Esophagus squamous epithelium (tissue), 5 donors: ENCODE data around the gene UIMC1. TPM values are rescaled to one million over a fixed set of nuclear protein-coding genes. Genes with fewer than 3 reads are reported as not detected.
"Not testable (repeated sequence)": the region's sequence is repeated elsewhere in the genome, so short reads cannot be mapped to it uniquely, and the experiment has no call there.

ENCODE experiments used
- DNase-seq: peaks from one replicate; lab custom pipeline; 2025; lab: John Stamatoyannopoulos, UW
- H3K27ac ChIP-seq, 4 donors: fragments of 200-600 bp; sonication (generic); one replicate each; pipeline ENCODE4 v1.5.1; 2016 to 2019; ENCODE audit warnings: mild to moderate bottlenecking in 1 of 4
- H3K27me3 ChIP-seq, 4 donors: fragments of 200-600 bp; sonication (generic); 1 replicate in 3 of 4; 2 replicates in 1 of 4; pipeline versions ENCODE4 v1.5.1 to v1.6.0; 2017 to 2021; ENCODE audit warnings: antibody characterized with exemption in 1 of 4
- H3K36me3 ChIP-seq, 3 donors: fragments of 200-600 bp; sonication (generic); one replicate each; pipeline ENCODE4 v1.5.1; 2016 to 2019
- H3K4me1 ChIP-seq, 3 donors: fragments of 200-600 bp; sonication (generic); one replicate each; pipeline ENCODE4 v1.5.1; 2017 to 2019
- H3K4me3 ChIP-seq, 4 donors: fragments of 200-600 bp; sonication (generic); 1 replicate in 3 of 4; 2 replicates in 1 of 4; pipeline ENCODE4 v1.5.1; 2016 to 2019; ENCODE audit warnings: mild to moderate bottlenecking in 2 of 4, moderate library complexity in 1 of 4
- H3K9me3 ChIP-seq, 3 donors: fragments of 200-600 bp; sonication (generic); one replicate each; pipeline ENCODE4 v1.5.1; 2016 to 2019
- POLR2A ChIP-seq, 4 donors: fragments of 450-650 bp; IDR thresholded peaks; one replicate each; pipeline ENCODE4 v1.6.1; 2017; ENCODE audit warnings: antibody characterized with exemption in 4 of 4, mild to moderate bottlenecking in 4 of 4, moderate library complexity in 3 of 4
- WGBS, 2 donors: methylation state at CpG; one replicate each; pipeline ENCODE4 v1.1.5; 2018; 5-methylcytosine and 5-hydroxymethylcytosine counted together
- intact Hi-C: fragments of 100-400 bp; cut with DNase I; formaldehyde crosslinking; loops from one replicate; pipeline ENCODE4 v1.15.0; 2022
- total RNA-seq, 4 donors: library from RNA; depleted of rRNA; stranded (reverse); fragments of >200 nt; gene quantifications; one replicate each; pipeline ENCODE4 v1.1.0, GENCODE V29; 2016
- TF ChIP-seq, protein P1 (sequence below), 6 experiments: fragments of 450-650 bp in 4 of 6; fragments of 200-600 bp in 2 of 6; sonication (generic) in 2 of 6; IDR thresholded peaks; one replicate each; pipeline ENCODE4 v1.5.1; 2016 to 2019; ENCODE audit warnings: antibody characterized with exemption in 6 of 6, mild to moderate bottlenecking in 4 of 6, moderate library complexity in 4 of 6
- donor health status: DM: yes; HTN: yes; CAD: no.

UIMC1 gene
- total RNA-seq, 4 donors from 2014 or later = 10.3 to 38.1 (median 15.6) TPM

DNA sequence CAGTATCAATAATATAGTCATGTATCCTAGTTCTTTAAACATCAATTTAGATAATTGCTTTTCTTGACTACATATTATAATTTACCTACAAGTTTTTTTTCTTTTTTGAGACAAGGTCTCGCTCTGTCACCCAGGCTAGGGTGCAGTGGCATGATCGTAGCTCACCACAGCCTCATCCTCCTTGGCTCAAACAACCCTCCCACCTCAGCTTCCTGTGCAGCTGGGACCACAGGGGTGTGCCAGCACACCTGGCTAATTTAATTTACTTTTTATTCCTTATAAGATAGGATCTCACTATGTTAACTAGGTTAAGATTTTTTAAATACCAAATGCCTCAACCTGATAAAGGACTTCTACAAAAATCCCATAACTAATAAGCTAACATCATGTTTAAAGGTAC lies 21.1 kb downstream of the UIMC1 start:
- no peaks in the 10 kb centered on the region for H3K9me3 ChIP-seq
- intact Hi-C loops = no loop called here
- TF ChIP-seq, protein P1, sequence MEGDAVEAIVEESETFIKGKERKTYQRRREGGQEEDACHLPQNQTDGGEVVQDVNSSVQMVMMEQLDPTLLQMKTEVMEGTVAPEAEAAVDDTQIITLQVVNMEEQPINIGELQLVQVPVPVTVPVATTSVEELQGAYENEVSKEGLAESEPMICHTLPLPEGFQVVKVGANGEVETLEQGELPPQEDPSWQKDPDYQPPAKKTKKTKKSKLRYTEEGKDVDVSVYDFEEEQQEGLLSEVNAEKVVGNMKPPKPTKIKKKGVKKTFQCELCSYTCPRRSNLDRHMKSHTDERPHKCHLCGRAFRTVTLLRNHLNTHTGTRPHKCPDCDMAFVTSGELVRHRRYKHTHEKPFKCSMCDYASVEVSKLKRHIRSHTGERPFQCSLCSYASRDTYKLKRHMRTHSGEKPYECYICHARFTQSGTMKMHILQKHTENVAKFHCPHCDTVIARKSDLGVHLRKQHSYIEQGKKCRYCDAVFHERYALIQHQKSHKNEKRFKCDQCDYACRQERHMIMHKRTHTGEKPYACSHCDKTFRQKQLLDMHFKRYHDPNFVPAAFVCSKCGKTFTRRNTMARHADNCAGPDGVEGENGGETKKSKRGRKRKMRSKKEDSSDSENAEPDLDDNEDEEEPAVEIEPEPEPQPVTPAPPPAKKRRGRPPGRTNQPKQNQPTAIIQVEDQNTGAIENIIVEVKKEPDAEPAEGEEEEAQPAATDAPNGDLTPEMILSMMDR (IDR thresholded peaks at IDR 0.05) = no peak
- no peak for TF ChIP-seq POLR2A (IDR thresholded peaks at IDR 0.05)
- no peaks in the 10 kb centered on the region for H3K27me3 ChIP-seq
- 67 to 72% methylated on average over 2 of the region's 2 CpGs for WGBS, 2 donors
- no peak for DNase-seq
- H3K4me1 ChIP-seq = peaks cover 0 to 11% (median 0%) of the 10 kb centered on the region in 3 donors
- peaks cover 0 to 29% (median 0%) of the 10 kb centered on the region in 3 donors for H3K36me3 ChIP-seq
- no peak overlapping the region for H3K4me3 ChIP-seq
- no peak overlapping the region for H3K27ac ChIP-seq

- no CpG with 5 or more reads among the region's 28 CpGs for WGBS, 2 donors
- H3K27me3 ChIP-seq, intact Hi-C loops, H3K4me3 ChIP-seq, H3K27ac ChIP-seq, DNase-seq, H3K9me3 ChIP-seq: not testable (repeated sequence)
- peaks cover 0 to 43% (median 10%) of the 10 kb centered on the region in 3 donors for H3K36me3 ChIP-seq
- H3K4me1 ChIP-seq = peaks cover 0 to 11% (median 0%) of the 10 kb centered on the region in 3 donors
These were observed 22.4 kb downstream of the UIMC1 start for GRCh38 chr5:176984176-176984575.

- H3K27me3 ChIP-seq, H3K27ac ChIP-seq, H3K4me3 ChIP-seq, H3K9me3 ChIP-seq, DNase-seq, intact Hi-C loops: not testable (repeated sequence)
- no CpG with 5 or more reads among the region's 21 CpGs for WGBS, 2 donors
- H3K4me1 ChIP-seq = peaks cover 0 to 11% (median 0%) of the 10 kb centered on the region in 3 donors
- peaks cover 0 to 48% (median 11%) of the 10 kb centered on the region in 3 donors for H3K36me3 ChIP-seq
These were observed 23.0 kb downstream of the UIMC1 start for GRCh38 chr5:176983593-176983992.

GRCh38 chr5:176983112-176983511 lies 23.5 kb downstream of the UIMC1 start:
- H3K27ac ChIP-seq, H3K9me3 ChIP-seq, H3K4me3 ChIP-seq, intact Hi-C loops, H3K27me3 ChIP-seq, DNase-seq: not testable (repeated sequence)
- peaks cover 0 to 11% (median 0%) of the 10 kb centered on the region in 3 donors for H3K4me1 ChIP-seq
- 26 to 44% methylated on average over 6 to 7 of the region's 13 CpGs for WGBS, 2 donors
- H3K36me3 ChIP-seq = peaks cover 0 to 52% (median 11%) of the 10 kb centered on the region in 3 donors

- DNase-seq = no peak
- H3K4me3 ChIP-seq = no peak overlapping the region
- H3K36me3 ChIP-seq = peaks cover 0 to 69% (median 11%) of the 10 kb centered on the region in 3 donors
- TF ChIP-seq, protein P1 (IDR thresholded peaks at IDR 0.05) = no peak
- no peak for TF ChIP-seq POLR2A (IDR thresholded peaks at IDR 0.05)
- peaks cover 0 to 6% (median 0%) of the 10 kb centered on the region in 3 donors for H3K4me1 ChIP-seq
- no peak overlapping the region for H3K27ac ChIP-seq
- no peaks in the 10 kb centered on the region for H3K27me3 ChIP-seq
- intact Hi-C loops = no loop called here
- no peaks in the 10 kb centered on the region for H3K9me3 ChIP-seq
- 60 to 69% methylated on average over 5 to 7 of the region's 7 CpGs for WGBS, 2 donors
These were observed 25.8 kb downstream of the UIMC1 start for GRCh38 chr5:176980818-176981217.

DNA sequence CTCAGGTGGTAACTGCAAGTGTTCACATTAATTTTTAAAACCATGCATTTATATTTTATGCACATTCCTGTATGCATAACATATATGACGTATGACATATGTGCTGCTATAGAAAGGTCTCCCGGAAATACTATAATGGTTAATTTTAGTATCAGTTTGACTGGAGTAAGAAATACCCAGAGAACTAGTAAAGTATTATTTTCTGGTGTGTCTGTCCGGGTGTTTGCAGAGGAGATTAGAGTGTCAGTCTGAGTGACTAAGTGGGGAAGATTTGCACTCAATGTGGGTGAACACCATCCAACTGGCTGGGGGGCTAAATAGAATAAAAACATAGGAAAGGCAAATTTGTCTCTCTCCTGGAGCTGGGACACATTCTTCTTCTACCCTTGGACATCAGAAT lies 26.9 kb downstream of the UIMC1 start:
- H3K36me3 ChIP-seq = peaks cover 0 to 78% (median 11%) of the 10 kb centered on the region in 3 donors
- H3K4me1 ChIP-seq = no peaks in the 10 kb centered on the region
- H3K27ac ChIP-seq = no peak overlapping the region
- H3K9me3 ChIP-seq = no peaks in the 10 kb centered on the region
- H3K4me3 ChIP-seq = no peak overlapping the region
- no peak for TF ChIP-seq POLR2A (IDR thresholded peaks at IDR 0.05)
- TF ChIP-seq, protein P1 (IDR thresholded peaks at IDR 0.05) = no peak
- 68 to 70% methylated on average over 3 of the region's 3 CpGs for WGBS, 2 donors
- no peaks in the 10 kb centered on the region for H3K27me3 ChIP-seq
- no peak for DNase-seq
- intact Hi-C loops = no loop called here

DNA sequence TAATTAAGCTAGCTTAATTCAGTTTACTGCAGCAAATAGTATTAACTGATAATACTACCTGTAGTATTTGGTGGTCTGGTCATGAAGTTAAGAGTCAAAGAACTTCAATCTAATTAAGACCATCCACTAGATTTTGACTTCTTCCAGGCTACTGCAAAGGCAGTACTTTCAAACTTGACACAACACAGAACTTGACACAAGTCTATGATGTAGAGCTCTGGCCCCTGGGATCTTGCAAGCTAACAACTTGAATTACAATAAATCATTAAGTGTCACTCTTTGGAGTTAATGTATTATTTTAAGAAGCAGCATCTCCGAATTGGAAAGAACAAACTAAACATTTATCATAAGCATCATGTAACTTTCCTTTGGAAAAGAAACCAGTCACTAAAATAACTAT lies 40.9 kb downstream of the UIMC1 start:
- Histone ChIP-seq H3K36me3 (peaks cover 6 to 50% (median 11%) of the 10 kb centered on the region in 3 donors), H3K4me3 (no peak overlapping the region), H3K4me1 (no peaks in the 10 kb centered on the region), H3K27ac (no peak overlapping the region), H3K27me3 (no peaks in the 10 kb centered on the region), H3K9me3 (no peaks in the 10 kb centered on the region)
- intact Hi-C loops = no loop called here
- no peak for TF ChIP-seq POLR2A (IDR thresholded peaks at IDR 0.05)
- TF ChIP-seq, protein P1 (IDR thresholded peaks at IDR 0.05) = no peak
- WGBS, 2 donors = 50 to 52% methylated on average over 1 of the region's 1 CpG
- DNase-seq = no peak
